CD4-positive, alpha-beta T cell (primary cell): ENCODE results near the gene MFAP5. TPM values are rescaled to one million over a fixed set of nuclear protein-coding genes. Genes with fewer than 3 reads are reported as not detected.

ENCODE experiments used
- ATAC-seq: fragments of 200-7000 bp; cut with Tn5 transposase; one replicate; pipeline ENCODE4 v1.10.0; 2022; ENCODE audit warnings: mild to moderate bottlenecking; ENCODE audit not compliant: poor library complexity
- CTCF ChIA-PET: fragments of 350-600 bp; sonication (Branson Sonifier 250); formaldehyde crosslinking; loops from one replicate; lab custom pipeline; 2021; ENCODE audit warnings: antibody characterized with exemption, inconsistent platforms; lab: Charles Lee
- POLR2A ChIA-PET: fragments of 350-600 bp; sonication (Branson Sonifier 250); formaldehyde crosslinking; loops from one replicate; lab custom pipeline; 2021; ENCODE audit warnings: antibody characterized with exemption, inconsistent platforms; lab: Charles Lee
- DNase-seq, 14 experiments: peaks; one replicate each; pipeline ENCODE4 v3.0.0-alpha.2; 2013 to 2020; ENCODE audit warnings: mixed read lengths in 2 of 14
- H3K27ac ChIP-seq, 2 donors: one replicate each; pipeline versions ENCODE4 v1.5.1 to v1.7.0; 2013; ENCODE audit warnings: low read length in 2 of 2, low read depth in 1 of 2, mild to moderate bottlenecking in 1 of 2
- H3K27me3 ChIP-seq, 2 experiments: 1 replicate in 1 of 2; 2 replicates in 1 of 2; pipeline versions ENCODE4 v1.6.1 to v1.7.0; 2013; ENCODE audit warnings: low read length in 2 of 2, control low read depth in 1 of 2, mild to moderate bottlenecking in 1 of 2, moderate library complexity in 1 of 2; ENCODE audit not compliant: insufficient read depth in 2 of 2, control insufficient read depth in 1 of 2
- H3K36me3 ChIP-seq: one replicate; pipeline ENCODE4 v1.6.1; 2013; ENCODE audit warnings: low read length, control low read depth; ENCODE audit not compliant: insufficient read depth
- H3K4me1 ChIP-seq: one replicate; pipeline ENCODE4 v1.6.1; 2013; ENCODE audit warnings: low read length, control low read depth; ENCODE audit not compliant: insufficient read depth
- H3K4me3 ChIP-seq: one replicate; pipeline ENCODE4 v1.5.1; 2013; ENCODE audit warnings: mild to moderate bottlenecking, low read length, moderate library complexity
- H3K9me3 ChIP-seq, 2 experiments: 1 replicate in 1 of 2; 2 replicates in 1 of 2; pipeline versions ENCODE4 v1.6.1 to v1.7.0; 2013; ENCODE audit warnings: low read length in 2 of 2, mild to moderate bottlenecking in 2 of 2, control low read depth in 1 of 2, moderate library complexity in 1 of 2; ENCODE audit not compliant: control insufficient read depth in 1 of 2, insufficient read depth in 1 of 2
- H3K27ac Mint-ChIP-seq: one replicate; pipeline ENCODE4 v1.8.0; 2020; ENCODE audit warnings: mixed read lengths
- H3K27me3 Mint-ChIP-seq: one replicate; pipeline ENCODE4 v1.8.0; 2021; ENCODE audit warnings: mixed read lengths
- H3K36me3 Mint-ChIP-seq: one replicate; pipeline ENCODE4 v1.8.0; 2021; ENCODE audit warnings: low read depth, mixed read lengths
- H3K4me1 Mint-ChIP-seq: one replicate; pipeline ENCODE4 v1.8.0; 2021; ENCODE audit warnings: low read depth, mixed read lengths
- H3K4me3 Mint-ChIP-seq: one replicate; pipeline ENCODE4 v1.8.0; 2020; ENCODE audit warnings: mild to moderate bottlenecking, mixed read lengths
- H3K9me3 Mint-ChIP-seq: one replicate; pipeline ENCODE4 v1.8.0; 2020; ENCODE audit warnings: mixed read lengths
- intact Hi-C, 2 experiments: fragments of 100-400 bp; cut with DNase I in 1 of 2; cut with micrococcal nuclease in 1 of 2; formaldehyde crosslinking; loops; one replicate each; pipeline versions ENCODE4 v1.15.1 to v1.9.0; 2023 to 2025; cut with DNase I, micrococcal nuclease
- total RNA-seq, 174 experiments: library from RNA in 2 of 174; stranded (reverse) in 2 of 174; gene quantifications; one replicate each; pipeline ENCODE4 v1.2.3 and lab custom pipeline; 2021 to 2026
- TF ChIP-seq, protein P1 (sequence below): fragments of 200-600 bp; IDR thresholded peaks from one replicate; pipeline ENCODE4 v1.8.0; 2022; ENCODE audit warnings: antibody characterized with exemption, mild to moderate bottlenecking

The MFAP5 gene
- total RNA-seq, 2 experiments from 2014 or later = not detected

GRCh38 chr12:8701046-8701660 lies 38.5 kb upstream of the MFAP5 start:
- Histone ChIP-seq H3K9me3 (no peaks in the 10 kb centered on the region), H3K4me1 (peaks cover 12% of the 10 kb centered on the region), H3K36me3 (no peaks in the 10 kb centered on the region), H3K27ac (no peak overlapping the region), H3K27me3 (no peaks in the 10 kb centered on the region), H3K4me3 (no peak overlapping the region)
- H3K27ac Mint-ChIP-seq = no peak overlapping the region
- ATAC-seq = no peak
- TF ChIP-seq, protein P1, sequence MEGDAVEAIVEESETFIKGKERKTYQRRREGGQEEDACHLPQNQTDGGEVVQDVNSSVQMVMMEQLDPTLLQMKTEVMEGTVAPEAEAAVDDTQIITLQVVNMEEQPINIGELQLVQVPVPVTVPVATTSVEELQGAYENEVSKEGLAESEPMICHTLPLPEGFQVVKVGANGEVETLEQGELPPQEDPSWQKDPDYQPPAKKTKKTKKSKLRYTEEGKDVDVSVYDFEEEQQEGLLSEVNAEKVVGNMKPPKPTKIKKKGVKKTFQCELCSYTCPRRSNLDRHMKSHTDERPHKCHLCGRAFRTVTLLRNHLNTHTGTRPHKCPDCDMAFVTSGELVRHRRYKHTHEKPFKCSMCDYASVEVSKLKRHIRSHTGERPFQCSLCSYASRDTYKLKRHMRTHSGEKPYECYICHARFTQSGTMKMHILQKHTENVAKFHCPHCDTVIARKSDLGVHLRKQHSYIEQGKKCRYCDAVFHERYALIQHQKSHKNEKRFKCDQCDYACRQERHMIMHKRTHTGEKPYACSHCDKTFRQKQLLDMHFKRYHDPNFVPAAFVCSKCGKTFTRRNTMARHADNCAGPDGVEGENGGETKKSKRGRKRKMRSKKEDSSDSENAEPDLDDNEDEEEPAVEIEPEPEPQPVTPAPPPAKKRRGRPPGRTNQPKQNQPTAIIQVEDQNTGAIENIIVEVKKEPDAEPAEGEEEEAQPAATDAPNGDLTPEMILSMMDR = no peak
- ChIA-PET POLR2A (no interaction called here), CTCF (no interaction called here)
- no peak for DNase-seq
- intact Hi-C loops = no loop called here
- H3K36me3 Mint-ChIP-seq = peaks cover 11% of the 10 kb centered on the region
- no peaks in the 10 kb centered on the region for H3K27me3 Mint-ChIP-seq
- no peaks in the 10 kb centered on the region for H3K9me3 Mint-ChIP-seq
- peak overlapping the region; percentile 52 for H3K4me3 Mint-ChIP-seq
- peaks cover 36% of the 10 kb centered on the region for H3K4me1 Mint-ChIP-seq

- H3K4me1 Mint-ChIP-seq = peaks cover 39% of the 10 kb centered on the region
- ChIA-PET CTCF (no interaction called here), POLR2A (no interaction called here)
- no peak for DNase-seq
- TF ChIP-seq, protein P1 = no peak
- no peaks in the 10 kb centered on the region for H3K36me3 ChIP-seq
- intact Hi-C loops = loop anchor here (5.0 to 10.0 kb wide), 2 partner anchors 348 to 1495 kb away; no protein-coding TSS in a partner anchor
- H3K27me3 ChIP-seq = no peaks in the 10 kb centered on the region
- H3K9me3 Mint-ChIP-seq = no peaks in the 10 kb centered on the region
- H3K4me3 Mint-ChIP-seq = peak overlapping the region; percentile 91
- H3K27me3 Mint-ChIP-seq = no peaks in the 10 kb centered on the region
- no peaks in the 10 kb centered on the region for H3K9me3 ChIP-seq
- H3K4me3 ChIP-seq = no peak overlapping the region
- peaks cover 12% of the 10 kb centered on the region for H3K4me1 ChIP-seq
- no peak for ATAC-seq
- no peak overlapping the region for H3K27ac ChIP-seq
- H3K36me3 Mint-ChIP-seq = peaks cover 11% of the 10 kb centered on the region
- peak overlapping the region; percentile 70 for H3K27ac Mint-ChIP-seq
Measured at GRCh38 chr12:8699714-8700113, 37.1 kb upstream of the MFAP5 start.

DNA sequence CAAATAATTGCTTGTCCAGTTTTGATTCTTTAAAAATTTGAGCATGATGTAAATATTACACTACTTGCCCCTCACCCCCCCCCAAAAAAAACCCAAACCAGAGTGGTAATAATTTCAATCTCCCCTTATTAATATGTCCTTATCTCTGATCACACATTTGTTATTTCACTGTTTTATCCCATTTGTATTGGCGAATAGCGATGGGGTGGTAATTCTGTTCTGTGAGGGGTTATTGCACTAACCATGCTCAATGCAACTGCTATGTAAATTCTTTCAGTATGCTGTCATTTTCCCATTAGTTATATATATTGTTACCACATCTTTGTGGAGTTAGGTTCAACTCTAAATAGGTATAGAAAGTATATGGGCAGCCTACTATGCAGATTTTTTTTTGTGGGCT lies 36.3 kb upstream of the MFAP5 start:
- no peaks in the 10 kb centered on the region for H3K9me3 Mint-ChIP-seq
- H3K27ac ChIP-seq = no peak overlapping the region
- ATAC-seq (no peak), DNase-seq (no peak)
- peak overlapping the region; percentile 99 for H3K4me3 Mint-ChIP-seq
- no peaks in the 10 kb centered on the region for H3K36me3 ChIP-seq
- intact Hi-C loops = loop anchor here (5.0 to 10.0 kb wide), 2 partner anchors 348 to 1496 kb away; no protein-coding TSS in a partner anchor
- peak overlapping the region; percentile 83 for H3K27ac Mint-ChIP-seq
- H3K4me1 ChIP-seq = peaks cover 12% of the 10 kb centered on the region
- POLR2A ChIA-PET = no interaction called here
- peaks cover 11% of the 10 kb centered on the region for H3K36me3 Mint-ChIP-seq
- H3K9me3 ChIP-seq = no peaks in the 10 kb centered on the region
- H3K4me1 Mint-ChIP-seq = peaks cover 39% of the 10 kb centered on the region
- CTCF ChIA-PET = no interaction called here
- TF ChIP-seq, protein P1 = no peak
- no peaks in the 10 kb centered on the region for H3K27me3 Mint-ChIP-seq
- peak overlapping the region; percentile 72 for H3K4me3 ChIP-seq
- no peaks in the 10 kb centered on the region for H3K27me3 ChIP-seq
